ENCODE measurements around the gene NRG2.

DNA sequence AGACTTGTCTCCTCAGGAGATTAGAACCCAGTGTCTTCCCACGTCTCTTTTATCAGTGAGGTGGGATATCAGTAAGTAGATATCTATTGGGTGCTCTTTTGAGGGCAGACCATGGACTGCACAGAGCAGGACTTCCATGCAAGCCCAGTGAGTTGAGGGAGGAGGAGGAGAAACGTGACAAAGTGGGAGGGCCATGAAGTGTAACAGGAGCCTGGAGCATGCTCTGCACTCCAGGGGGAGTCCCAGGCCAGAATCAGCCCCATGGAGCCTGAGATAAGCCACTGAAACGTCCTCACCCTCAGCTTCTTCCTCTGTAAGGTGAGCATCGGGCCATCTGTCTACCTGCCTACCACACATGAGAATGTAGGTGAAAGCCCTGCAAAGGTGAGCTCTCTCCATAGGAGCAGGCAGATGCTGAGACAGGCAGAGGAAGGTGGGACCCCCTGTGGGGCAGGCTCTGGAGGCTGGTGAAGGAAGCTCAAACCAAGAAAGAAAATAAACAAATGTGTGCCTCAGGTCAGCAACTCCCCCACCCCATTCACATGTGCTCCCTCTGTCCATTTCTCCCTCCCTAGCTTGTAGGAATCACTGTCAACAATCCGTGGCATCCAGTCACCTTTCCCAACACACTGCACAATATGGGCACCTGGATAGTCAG is 87.4 kb downstream of the NRG2 start:
- TF ChIP-seq EZH2 (IDR thresholded peaks at IDR 0.05; ENCODE audit: low read depth, unreplicated experiment), result no peak
- TF ChIP-seq CTCF (conservative IDR thresholded peaks at IDR 0.05; ENCODE audit: low read depth in 2 of 2), result no peak
- no peak for TF ChIP-seq POLR2AphosphoS5 (IDR thresholded peaks at IDR 0.05; ENCODE audit: low read depth)
- TF ChIP-seq, protein P1, sequence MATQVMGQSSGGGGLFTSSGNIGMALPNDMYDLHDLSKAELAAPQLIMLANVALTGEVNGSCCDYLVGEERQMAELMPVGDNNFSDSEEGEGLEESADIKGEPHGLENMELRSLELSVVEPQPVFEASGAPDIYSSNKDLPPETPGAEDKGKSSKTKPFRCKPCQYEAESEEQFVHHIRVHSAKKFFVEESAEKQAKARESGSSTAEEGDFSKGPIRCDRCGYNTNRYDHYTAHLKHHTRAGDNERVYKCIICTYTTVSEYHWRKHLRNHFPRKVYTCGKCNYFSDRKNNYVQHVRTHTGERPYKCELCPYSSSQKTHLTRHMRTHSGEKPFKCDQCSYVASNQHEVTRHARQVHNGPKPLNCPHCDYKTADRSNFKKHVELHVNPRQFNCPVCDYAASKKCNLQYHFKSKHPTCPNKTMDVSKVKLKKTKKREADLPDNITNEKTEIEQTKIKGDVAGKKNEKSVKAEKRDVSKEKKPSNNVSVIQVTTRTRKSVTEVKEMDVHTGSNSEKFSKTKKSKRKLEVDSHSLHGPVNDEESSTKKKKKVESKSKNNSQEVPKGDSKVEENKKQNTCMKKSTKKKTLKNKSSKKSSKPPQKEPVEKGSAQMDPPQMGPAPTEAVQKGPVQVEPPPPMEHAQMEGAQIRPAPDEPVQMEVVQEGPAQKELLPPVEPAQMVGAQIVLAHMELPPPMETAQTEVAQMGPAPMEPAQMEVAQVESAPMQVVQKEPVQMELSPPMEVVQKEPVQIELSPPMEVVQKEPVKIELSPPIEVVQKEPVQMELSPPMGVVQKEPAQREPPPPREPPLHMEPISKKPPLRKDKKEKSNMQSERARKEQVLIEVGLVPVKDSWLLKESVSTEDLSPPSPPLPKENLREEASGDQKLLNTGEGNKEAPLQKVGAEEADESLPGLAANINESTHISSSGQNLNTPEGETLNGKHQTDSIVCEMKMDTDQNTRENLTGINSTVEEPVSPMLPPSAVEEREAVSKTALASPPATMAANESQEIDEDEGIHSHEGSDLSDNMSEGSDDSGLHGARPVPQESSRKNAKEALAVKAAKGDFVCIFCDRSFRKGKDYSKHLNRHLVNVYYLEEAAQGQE (IDR thresholded peaks at IDR 0.05; ENCODE audit: unreplicated experiment), result no peak
- TF ChIP-seq EZH2phosphoT487 (IDR thresholded peaks at IDR 0.05; ENCODE audit: unreplicated experiment), result no peak
- no peak for TF ChIP-seq JUNB (IDR thresholded peaks at IDR 0.05; ENCODE audit: unreplicated experiment)
- TF ChIP-seq ZNF331 (CRISPR knock-in tag; IDR thresholded peaks at IDR 0.05; ENCODE audit: low read depth), result no peak
- no peak for TF ChIP-seq STAT1 (IDR thresholded peaks at IDR 0.05; ENCODE audit: unreplicated experiment)
- TF ChIP-seq ZNF114 (CRISPR knock-in tag; IDR thresholded peaks at IDR 0.05), result no peak
- no peak for TF ChIP-seq CREB1 (CRISPR knock-in tag; IDR thresholded peaks at IDR 0.05; ENCODE audit: low read depth)
- TF ChIP-seq, protein P2, sequence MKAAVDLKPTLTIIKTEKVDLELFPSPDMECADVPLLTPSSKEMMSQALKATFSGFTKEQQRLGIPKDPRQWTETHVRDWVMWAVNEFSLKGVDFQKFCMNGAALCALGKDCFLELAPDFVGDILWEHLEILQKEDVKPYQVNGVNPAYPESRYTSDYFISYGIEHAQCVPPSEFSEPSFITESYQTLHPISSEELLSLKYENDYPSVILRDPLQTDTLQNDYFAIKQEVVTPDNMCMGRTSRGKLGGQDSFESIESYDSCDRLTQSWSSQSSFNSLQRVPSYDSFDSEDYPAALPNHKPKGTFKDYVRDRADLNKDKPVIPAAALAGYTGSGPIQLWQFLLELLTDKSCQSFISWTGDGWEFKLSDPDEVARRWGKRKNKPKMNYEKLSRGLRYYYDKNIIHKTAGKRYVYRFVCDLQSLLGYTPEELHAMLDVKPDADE (IDR thresholded peaks at IDR 0.05), result no peak
- no peak for TF ChIP-seq NANOG (IDR thresholded peaks at IDR 0.05; ENCODE audit: borderline replicate concordance)

Measured in GM23338 (cell line).